HepG2 (cell line): ENCODE results near the gene NFATC2. TPM values are rescaled to one million over a fixed set of nuclear protein-coding genes. Genes with fewer than 3 reads are reported as not detected.

ENCODE experiments used
- ARID2 ChIP-seq: sonication (generic); formaldehyde crosslinking; IDR thresholded peaks from 2 replicates; pipeline ENCODE4 v1.8.1; 2022; ENCODE audit warnings: mild to moderate bottlenecking, missing genetic modification reagents, borderline replicate concordance
- GABPA ChIP-seq, 2 experiments: IDR thresholded peaks; 2 replicates each; pipeline ENCODE4 v1.6.1; 2011 to 2016; ENCODE audit warnings: low read depth in 2 of 2, low read length in 1 of 2, missing biosample characterization in 1 of 2, missing genetic modification characterization in 1 of 2
- MBD4 ChIP-seq: IDR thresholded peaks from 2 replicates; pipeline ENCODE4 v1.6.1; 2012; ENCODE audit warnings: low read length, inconsistent platforms, borderline replicate concordance
- NCOA5 ChIP-seq: sonication (generic); formaldehyde crosslinking; IDR thresholded peaks from 2 replicates; pipeline ENCODE4 v1.4.0; 2020; ENCODE audit warnings: missing genetic modification reagents
- NCOR1 ChIP-seq: fragments of 200-600 bp; sonication (generic); IDR thresholded peaks from 2 replicates; pipeline ENCODE4 v1.7.0; 2017; ENCODE audit warnings: antibody characterized with exemption, low read length, borderline replicate concordance
- RARA ChIP-seq: IDR thresholded peaks from 2 replicates; pipeline ENCODE4 v1.6.1; 2016; ENCODE audit warnings: missing genetic modification reagents, missing compliant biosample characterization
- TAF1 ChIP-seq: sonication (generic); formaldehyde crosslinking; IDR thresholded peaks from 2 replicates; pipeline ENCODE4 v1.4.0; 2020; ENCODE audit warnings: missing genetic modification reagents
- YY1 ChIP-seq: IDR thresholded peaks from 2 replicates; pipeline ENCODE4 v1.6.1; 2011; ENCODE audit warnings: low read length, low read depth, moderate library complexity, mild to moderate bottlenecking; ENCODE audit not compliant: insufficient read depth, insufficient replicate concordance
- ZC3H13 ChIP-seq: sonication (generic); formaldehyde crosslinking; IDR thresholded peaks from 2 replicates; pipeline ENCODE4 v1.8.1; 2023; ENCODE audit warnings: mild to moderate bottlenecking, missing genetic modification reagents, moderate library complexity
- ZNF367 ChIP-seq: sonication (generic); formaldehyde crosslinking; IDR thresholded peaks from 2 replicates; pipeline ENCODE4 v1.4.0; 2020; ENCODE audit warnings: missing genetic modification reagents, borderline replicate concordance
- ZNF430 ChIP-seq: sonication (generic); formaldehyde crosslinking; IDR thresholded peaks from 2 replicates; pipeline ENCODE4 v1.9.0; 2021; ENCODE audit warnings: mild to moderate bottlenecking, missing genetic modification reagents
- ZNF550 ChIP-seq: sonication (generic); formaldehyde crosslinking; IDR thresholded peaks from 2 replicates; pipeline ENCODE4 v1.4.0; 2020; ENCODE audit warnings: mild to moderate bottlenecking, missing genetic modification reagents, borderline replicate concordance
- ZNF574 ChIP-seq: sonication (generic); formaldehyde crosslinking; IDR thresholded peaks from 2 replicates; pipeline ENCODE4 v1.4.0; 2020; ENCODE audit warnings: missing genetic modification reagents
- ZNF619 ChIP-seq: sonication (generic); formaldehyde crosslinking; IDR thresholded peaks from 2 replicates; pipeline ENCODE4 v1.4.0; 2020; ENCODE audit warnings: mild to moderate bottlenecking, missing genetic modification reagents
- ZNF839 ChIP-seq: sonication (generic); formaldehyde crosslinking; IDR thresholded peaks from 2 replicates; pipeline ENCODE4 v1.4.0; 2020; ENCODE audit warnings: missing genetic modification reagents, mild to moderate bottlenecking, borderline replicate concordance
- ZNF841 ChIP-seq: sonication (generic); formaldehyde crosslinking; IDR thresholded peaks from 2 replicates; pipeline ENCODE4 v1.8.1; 2023; ENCODE audit warnings: missing genetic modification reagents, borderline replicate concordance
- polyA plus RNA-seq, 8 experiments: library from polyadenylated mRNA; depleted of rRNA in 3 of 8; stranded (reverse) in 7 of 8; unstranded in 1 of 8; fragments of >200 nt; fragmentation: Illumina TruSeq in 4 of 8; extraction: Trizol in 4 of 8; gene quantifications; 2 replicates each; pipeline versions ENCODE4 v1.2.1 to v1.2.3, GENCODE V29; 2011 to 2016; ENCODE audit warnings: low read depth in 4 of 8, missing spikeins in 1 of 8, mixed read lengths in 1 of 8; ENCODE audit not compliant: insufficient read depth in 1 of 8
- total RNA-seq, 5 experiments: library from RNA; depleted of rRNA; stranded (reverse); fragments of >200 nt; fragmentation: Illumina TruSeq; extraction: Trizol; gene quantifications; 2 replicates each; pipeline ENCODE4 v1.2.3, GENCODE V29; 2016; ENCODE audit warnings: low read depth in 1 of 5
- TF ChIP-seq, protein P1 (sequence below): sonication (generic); formaldehyde crosslinking; IDR thresholded peaks from 2 replicates; pipeline ENCODE4 v1.4.0; 2020; ENCODE audit warnings: missing genetic modification reagents
- TF ChIP-seq, protein P2 (sequence below): sonication (generic); formaldehyde crosslinking; IDR thresholded peaks from 2 replicates; pipeline ENCODE4 v1.9.0; 2022; ENCODE audit warnings: low read depth, missing genetic modification reagents
- TF ChIP-seq, protein P3 (sequence below): sonication (generic); formaldehyde crosslinking; IDR thresholded peaks from 2 replicates; pipeline ENCODE4 v1.4.0; 2020; ENCODE audit warnings: missing genetic modification reagents

Gene NFATC2
- total and polyA plus RNA-seq, 2 of the 13 experiments (the other 11 are each of a cell fraction or from before 2014, with no cell fraction given): 1.9 to 3.3 TPM

DNA sequence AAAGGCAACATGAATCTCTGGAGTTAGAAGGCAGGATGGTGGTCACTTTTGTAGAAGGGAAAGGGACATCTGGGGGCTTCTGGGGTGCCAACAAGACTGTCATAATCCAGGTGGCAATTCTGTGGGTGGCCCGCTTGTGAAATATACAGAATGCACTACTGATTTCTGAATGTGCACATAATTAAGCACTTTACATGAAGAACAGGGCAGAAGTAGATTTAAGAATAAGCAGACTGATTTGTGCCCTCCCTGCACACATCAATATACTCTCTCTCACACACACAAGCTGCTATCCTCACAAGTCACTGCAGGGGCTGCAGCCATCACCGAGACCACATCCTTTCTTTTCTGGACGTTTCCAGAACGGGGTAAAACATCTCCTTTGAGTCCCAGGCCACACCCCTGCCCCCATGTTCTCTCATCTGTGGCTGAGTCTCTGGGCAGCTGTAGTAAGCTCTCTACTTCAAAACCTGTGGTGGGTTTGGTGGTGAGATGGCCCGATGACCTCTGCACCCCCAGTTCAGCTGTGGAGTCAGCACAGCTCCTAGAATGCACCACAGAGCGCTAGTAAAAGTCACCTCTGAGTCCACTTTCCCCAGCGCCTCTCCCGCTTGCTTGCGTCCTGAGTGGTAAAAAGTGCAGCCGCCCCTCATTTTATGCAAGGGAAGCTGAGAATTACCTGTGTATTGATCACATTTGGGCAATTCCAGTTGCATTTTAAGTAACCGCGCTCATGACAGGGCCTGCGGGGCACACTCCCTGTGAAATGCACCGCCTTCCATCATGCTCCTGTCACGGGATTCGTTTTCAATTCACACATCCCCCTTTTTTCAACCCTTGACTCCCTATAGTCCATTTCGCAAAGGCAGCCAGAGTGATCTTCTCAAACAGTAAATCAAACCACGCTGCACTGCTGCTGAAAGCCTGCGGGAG lies 115.5 kb downstream of the NFATC2 start (continued):
- no peak for TF ChIP-seq YY1
- no peak for TF ChIP-seq ZC3H13 (CRISPR knock-in tag)
- no peak for TF ChIP-seq RARA
- no peak for TF ChIP-seq ARID2 (CRISPR knock-in tag)
- TF ChIP-seq ZNF550 (CRISPR knock-in tag): no peak
- no peak for TF ChIP-seq MBD4
- no peak for TF ChIP-seq ZNF367 (CRISPR knock-in tag)
- no peak for TF ChIP-seq NCOA5 (CRISPR knock-in tag)
- TF ChIP-seq GABPA (IDR thresholded peaks at IDR 0.05; ENCODE audit: low read depth, low read length): no peak
- no peak for TF ChIP-seq GABPA (CRISPR knock-in tag; IDR thresholded peaks at IDR 0.05; ENCODE audit: low read depth)
- TF ChIP-seq ZNF430 (CRISPR knock-in tag): no peak
- TF ChIP-seq ZNF839: no peak
- TF ChIP-seq ZNF574 (CRISPR knock-in tag): no peak; the same call in 1 of the 2 replicates
- no peak for TF ChIP-seq TAF1 (CRISPR knock-in tag)
- TF ChIP-seq, protein P1, sequence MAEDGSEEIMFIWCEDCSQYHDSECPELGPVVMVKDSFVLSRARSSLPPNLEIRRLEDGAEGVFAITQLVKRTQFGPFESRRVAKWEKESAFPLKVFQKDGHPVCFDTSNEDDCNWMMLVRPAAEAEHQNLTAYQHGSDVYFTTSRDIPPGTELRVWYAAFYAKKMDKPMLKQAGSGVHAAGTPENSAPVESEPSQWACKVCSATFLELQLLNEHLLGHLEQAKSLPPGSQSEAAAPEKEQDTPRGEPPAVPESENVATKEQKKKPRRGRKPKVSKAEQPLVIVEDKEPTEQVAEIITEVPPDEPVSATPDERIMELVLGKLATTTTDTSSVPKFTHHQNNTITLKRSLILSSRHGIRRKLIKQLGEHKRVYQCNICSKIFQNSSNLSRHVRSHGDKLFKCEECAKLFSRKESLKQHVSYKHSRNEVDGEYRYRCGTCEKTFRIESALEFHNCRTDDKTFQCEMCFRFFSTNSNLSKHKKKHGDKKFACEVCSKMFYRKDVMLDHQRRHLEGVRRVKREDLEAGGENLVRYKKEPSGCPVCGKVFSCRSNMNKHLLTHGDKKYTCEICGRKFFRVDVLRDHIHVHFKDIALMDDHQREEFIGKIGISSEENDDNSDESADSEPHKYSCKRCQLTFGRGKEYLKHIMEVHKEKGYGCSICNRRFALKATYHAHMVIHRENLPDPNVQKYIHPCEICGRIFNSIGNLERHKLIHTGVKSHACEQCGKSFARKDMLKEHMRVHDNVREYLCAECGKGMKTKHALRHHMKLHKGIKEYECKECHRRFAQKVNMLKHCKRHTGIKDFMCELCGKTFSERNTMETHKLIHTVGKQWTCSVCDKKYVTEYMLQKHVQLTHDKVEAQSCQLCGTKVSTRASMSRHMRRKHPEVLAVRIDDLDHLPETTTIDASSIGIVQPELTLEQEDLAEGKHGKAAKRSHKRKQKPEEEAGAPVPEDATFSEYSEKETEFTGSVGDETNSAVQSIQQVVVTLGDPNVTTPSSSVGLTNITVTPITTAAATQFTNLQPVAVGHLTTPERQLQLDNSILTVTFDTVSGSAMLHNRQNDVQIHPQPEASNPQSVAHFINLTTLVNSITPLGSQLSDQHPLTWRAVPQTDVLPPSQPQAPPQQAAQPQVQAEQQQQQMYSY (CRISPR knock-in tag): no peak
- TF ChIP-seq, protein P2, sequence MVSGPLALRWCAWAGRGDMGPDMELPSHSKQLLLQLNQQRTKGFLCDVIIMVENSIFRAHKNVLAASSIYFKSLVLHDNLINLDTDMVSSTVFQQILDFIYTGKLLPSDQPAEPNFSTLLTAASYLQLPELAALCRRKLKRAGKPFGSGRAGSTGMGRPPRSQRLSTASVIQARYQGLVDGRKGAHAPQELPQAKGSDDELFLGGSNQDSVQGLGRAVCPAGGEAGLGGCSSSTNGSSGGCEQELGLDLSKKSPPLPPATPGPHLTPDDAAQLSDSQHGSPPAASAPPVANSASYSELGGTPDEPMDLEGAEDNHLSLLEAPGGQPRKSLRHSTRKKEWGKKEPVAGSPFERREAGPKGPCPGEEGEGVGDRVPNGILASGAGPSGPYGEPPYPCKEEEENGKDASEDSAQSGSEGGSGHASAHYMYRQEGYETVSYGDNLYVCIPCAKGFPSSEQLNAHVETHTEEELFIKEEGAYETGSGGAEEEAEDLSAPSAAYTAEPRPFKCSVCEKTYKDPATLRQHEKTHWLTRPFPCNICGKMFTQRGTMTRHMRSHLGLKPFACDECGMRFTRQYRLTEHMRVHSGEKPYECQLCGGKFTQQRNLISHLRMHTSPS: no peak
- no peak; the same call in none of the 2 replicates for TF ChIP-seq NCOR1
- TF ChIP-seq ZNF841 (CRISPR knock-in tag): no peak
- TF ChIP-seq, protein P3, sequence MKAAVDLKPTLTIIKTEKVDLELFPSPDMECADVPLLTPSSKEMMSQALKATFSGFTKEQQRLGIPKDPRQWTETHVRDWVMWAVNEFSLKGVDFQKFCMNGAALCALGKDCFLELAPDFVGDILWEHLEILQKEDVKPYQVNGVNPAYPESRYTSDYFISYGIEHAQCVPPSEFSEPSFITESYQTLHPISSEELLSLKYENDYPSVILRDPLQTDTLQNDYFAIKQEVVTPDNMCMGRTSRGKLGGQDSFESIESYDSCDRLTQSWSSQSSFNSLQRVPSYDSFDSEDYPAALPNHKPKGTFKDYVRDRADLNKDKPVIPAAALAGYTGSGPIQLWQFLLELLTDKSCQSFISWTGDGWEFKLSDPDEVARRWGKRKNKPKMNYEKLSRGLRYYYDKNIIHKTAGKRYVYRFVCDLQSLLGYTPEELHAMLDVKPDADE: no peak
- no peak for TF ChIP-seq ZNF619 (CRISPR knock-in tag)
